ENCODE data around the gene JAKMIP3.

The JAKMIP3 gene

GRCh38 chr10:132054564-132054963 is 11.2 kb upstream of the JAKMIP3 start:
- H3K4me3 Mint-ChIP-seq, result no peak overlapping the region
- H3K4me1 Mint-ChIP-seq (ENCODE audit: low read depth), result no peaks in the 10 kb centered on the region
- no peaks in the 10 kb centered on the region for H3K36me3 Mint-ChIP-seq (ENCODE audit: low read depth)
- H3K9me3 Mint-ChIP-seq, result peaks cover 12% of the 10 kb centered on the region
- H3K27ac Mint-ChIP-seq, result no peak overlapping the region
- H3K27me3 Mint-ChIP-seq (ENCODE audit: low read depth), result no peaks in the 10 kb centered on the region
- DNase-seq (ENCODE audit: low spot score), result no peak

- no peaks in the 10 kb centered on the region for H3K4me1 Mint-ChIP-seq (ENCODE audit: low read depth)
- H3K9me3 Mint-ChIP-seq, result peaks cover 12% of the 10 kb centered on the region
- no peak overlapping the region for H3K27ac Mint-ChIP-seq
- H3K27me3 Mint-ChIP-seq (ENCODE audit: low read depth), result no peaks in the 10 kb centered on the region
- no peak for DNase-seq (ENCODE audit: low spot score)
- no peaks in the 10 kb centered on the region for H3K36me3 Mint-ChIP-seq (ENCODE audit: low read depth)
- H3K4me3 Mint-ChIP-seq, result no peak overlapping the region
Observed at GRCh38 chr10:132055616-132056015, 10.1 kb upstream of the JAKMIP3 start.

- Mint-ChIP-seq H3K4me3 (no peak overlapping the region), H3K27ac (no peak overlapping the region), H3K36me3 (ENCODE audit: low read depth) (no peaks in the 10 kb centered on the region), H3K27me3 (ENCODE audit: low read depth) (no peaks in the 10 kb centered on the region), H3K4me1 (ENCODE audit: low read depth) (no peaks in the 10 kb centered on the region), H3K9me3 (peaks cover 12% of the 10 kb centered on the region)
- no peak for DNase-seq (ENCODE audit: low spot score)
Observed at GRCh38 chr10:132056663-132057062, 9.1 kb upstream of the JAKMIP3 start.

- Mint-ChIP-seq H3K4me3 (no peak overlapping the region), H3K27ac (no peak overlapping the region), H3K4me1 (ENCODE audit: low read depth) (no peaks in the 10 kb centered on the region), H3K36me3 (ENCODE audit: low read depth) (no peaks in the 10 kb centered on the region), H3K9me3 (peaks cover 9% of the 10 kb centered on the region), H3K27me3 (ENCODE audit: low read depth) (no peaks in the 10 kb centered on the region)
- no peak for DNase-seq (ENCODE audit: low spot score)
Observed at GRCh38 chr10:132057191-132057681, 8.5 kb upstream of the JAKMIP3 start.

- Mint-ChIP-seq H3K4me3 (no peak overlapping the region), H3K27me3 (ENCODE audit: low read depth) (no peaks in the 10 kb centered on the region), H3K36me3 (ENCODE audit: low read depth) (no peaks in the 10 kb centered on the region), H3K4me1 (ENCODE audit: low read depth) (no peaks in the 10 kb centered on the region), H3K9me3 (peaks cover 5% of the 10 kb centered on the region), H3K27ac (no peak overlapping the region)
- DNase-seq (ENCODE audit: low spot score), result no peak
Observed at GRCh38 chr10:132058111-132058745, 7.5 kb upstream of the JAKMIP3 start.

GRCh38 chr10:132058793-132059759 is 6.7 kb upstream of the JAKMIP3 start:
- no peak overlapping the region for H3K4me3 Mint-ChIP-seq
- no peak overlapping the region for H3K27ac Mint-ChIP-seq
- H3K27me3 Mint-ChIP-seq (ENCODE audit: low read depth), result no peaks in the 10 kb centered on the region
- peaks cover 4% of the 10 kb centered on the region for H3K9me3 Mint-ChIP-seq
- no peaks in the 10 kb centered on the region for H3K4me1 Mint-ChIP-seq (ENCODE audit: low read depth)
- no peak for DNase-seq (ENCODE audit: low spot score)
- no peaks in the 10 kb centered on the region for H3K36me3 Mint-ChIP-seq (ENCODE audit: low read depth)

GRCh38 chr10:132059760-132060508 is 5.8 kb upstream of the JAKMIP3 start:
- H3K27me3 Mint-ChIP-seq (ENCODE audit: low read depth), result no peaks in the 10 kb centered on the region
- no peaks in the 10 kb centered on the region for H3K9me3 Mint-ChIP-seq
- no peak overlapping the region for H3K27ac Mint-ChIP-seq
- H3K4me1 Mint-ChIP-seq (ENCODE audit: low read depth), result no peaks in the 10 kb centered on the region
- no peaks in the 10 kb centered on the region for H3K36me3 Mint-ChIP-seq (ENCODE audit: low read depth)
- H3K4me3 Mint-ChIP-seq, result no peak overlapping the region
- no peak for DNase-seq (ENCODE audit: low spot score)

GRCh38 chr10:132061030-132061429 is 4.7 kb upstream of the JAKMIP3 start:
- H3K27me3 Mint-ChIP-seq (ENCODE audit: low read depth), result peaks cover 5% of the 10 kb centered on the region
- peaks cover 1% of the 10 kb centered on the region for H3K4me1 Mint-ChIP-seq (ENCODE audit: low read depth)
- no peaks in the 10 kb centered on the region for H3K9me3 Mint-ChIP-seq
- no peaks in the 10 kb centered on the region for H3K36me3 Mint-ChIP-seq (ENCODE audit: low read depth)
- DNase-seq (ENCODE audit: low spot score), result no peak
- H3K27ac Mint-ChIP-seq, result no peak overlapping the region
- H3K4me3 Mint-ChIP-seq, result no peak overlapping the region

- Mint-ChIP-seq H3K36me3 (ENCODE audit: low read depth) (no peaks in the 10 kb centered on the region), H3K9me3 (no peaks in the 10 kb centered on the region), H3K4me1 (ENCODE audit: low read depth) (peaks cover 3% of the 10 kb centered on the region), H3K27me3 (ENCODE audit: low read depth) (peaks cover 6% of the 10 kb centered on the region), H3K4me3 (no peak overlapping the region), H3K27ac (no peak overlapping the region)
- DNase-seq (ENCODE audit: low spot score), result no peak
Observed at GRCh38 chr10:132061465-132061864, 4.3 kb upstream of the JAKMIP3 start.

- Mint-ChIP-seq H3K9me3 (no peaks in the 10 kb centered on the region), H3K4me3 (no peak overlapping the region), H3K27ac (no peak overlapping the region), H3K27me3 (ENCODE audit: low read depth) (peaks cover 6% of the 10 kb centered on the region), H3K4me1 (ENCODE audit: low read depth) (peaks cover 3% of the 10 kb centered on the region), H3K36me3 (ENCODE audit: low read depth) (no peaks in the 10 kb centered on the region)
- DNase-seq (ENCODE audit: low spot score), result no peak
Observed at GRCh38 chr10:132062116-132062515, 3.6 kb upstream of the JAKMIP3 start.

GRCh38 chr10:132062641-132063390 is 2.9 kb upstream of the JAKMIP3 start:
- peaks cover 6% of the 10 kb centered on the region for H3K27me3 Mint-ChIP-seq (ENCODE audit: low read depth)
- H3K4me3 Mint-ChIP-seq, result no peak overlapping the region
- no peak for DNase-seq (ENCODE audit: low spot score)
- H3K4me1 Mint-ChIP-seq (ENCODE audit: low read depth), result peaks cover 3% of the 10 kb centered on the region
- no peak overlapping the region for H3K27ac Mint-ChIP-seq
- no peaks in the 10 kb centered on the region for H3K9me3 Mint-ChIP-seq
- H3K36me3 Mint-ChIP-seq (ENCODE audit: low read depth), result no peaks in the 10 kb centered on the region

GRCh38 chr10:132063432-132063831 is 2.3 kb upstream of the JAKMIP3 start:
- Mint-ChIP-seq H3K4me1 (ENCODE audit: low read depth) (peaks cover 3% of the 10 kb centered on the region), H3K9me3 (no peaks in the 10 kb centered on the region), H3K27me3 (ENCODE audit: low read depth) (peaks cover 6% of the 10 kb centered on the region), H3K36me3 (ENCODE audit: low read depth) (no peaks in the 10 kb centered on the region), H3K4me3 (no peak overlapping the region), H3K27ac (no peak overlapping the region)
- no peak for DNase-seq (ENCODE audit: low spot score)

- Mint-ChIP-seq H3K27me3 (ENCODE audit: low read depth) (peaks cover 6% of the 10 kb centered on the region), H3K4me3 (no peak overlapping the region), H3K27ac (no peak overlapping the region), H3K9me3 (no peaks in the 10 kb centered on the region), H3K4me1 (ENCODE audit: low read depth) (peaks cover 3% of the 10 kb centered on the region), H3K36me3 (ENCODE audit: low read depth) (no peaks in the 10 kb centered on the region)
- DNase-seq (ENCODE audit: low spot score), result no peak
Observed at GRCh38 chr10:132064082-132064755, 1.5 kb upstream of the JAKMIP3 start.
